ENCODE data around the gene FBXO7.
A peak's percentile ranks its signal among the peaks of the same experiment; 100 is the strongest.

FBXO7 gene

DNA sequence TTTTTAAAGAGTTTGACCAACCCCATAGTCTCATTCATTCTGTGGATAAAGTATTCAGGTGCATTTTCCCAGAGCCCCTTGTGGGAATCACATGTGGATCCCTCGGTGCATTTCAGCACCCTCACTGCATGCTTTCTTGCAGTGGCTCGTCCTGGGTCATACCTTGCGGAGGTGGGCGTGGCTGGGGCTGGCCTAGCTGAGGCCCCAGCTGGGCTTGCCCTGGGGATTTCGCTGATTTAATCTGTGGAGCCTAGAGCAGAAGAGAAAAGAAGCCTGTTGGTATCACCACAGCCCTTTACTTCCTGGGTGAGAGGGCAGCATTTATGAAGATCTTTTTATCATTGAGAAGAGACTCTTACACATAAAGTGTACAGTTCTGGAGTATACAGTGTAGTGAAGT lies 53.1 kb downstream of the FBXO7 start:
- no peak for DNase-seq
- intact Hi-C loops (cut with DNase I): loop anchor here (2.0 to 10.0 kb wide), 3 partner anchors 55 to 457 kb away; partner anchors contain the start of gene FBXO7

DNA sequence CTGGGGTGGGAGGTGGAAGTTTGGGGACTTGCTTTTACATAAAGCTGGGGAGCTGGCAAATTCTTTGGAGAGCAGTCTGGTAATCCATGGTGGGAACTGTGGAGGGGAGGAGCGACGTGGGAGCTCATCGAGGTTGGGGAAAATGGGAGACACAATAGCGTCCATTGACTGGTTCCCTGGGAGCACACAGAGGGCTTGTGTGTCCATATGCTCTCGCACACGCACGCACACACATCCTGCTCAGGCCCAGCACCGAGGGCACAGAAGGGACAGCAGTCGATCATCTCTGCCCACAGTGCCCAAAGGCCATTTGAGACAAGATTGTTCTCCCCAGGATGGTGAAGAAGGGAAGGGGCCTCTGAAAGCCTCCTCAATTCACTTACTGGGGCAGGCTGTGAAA lies 53.7 kb downstream of the FBXO7 start:
- DNase-seq: peak in 39 of 42 donors; percentile 16 to 81 (median 57)
- intact Hi-C loops (cut with DNase I): loop anchor here (2.0 to 10.0 kb wide), 3 partner anchors 56 to 456 kb away; partner anchors contain the start of gene FBXO7

DNA sequence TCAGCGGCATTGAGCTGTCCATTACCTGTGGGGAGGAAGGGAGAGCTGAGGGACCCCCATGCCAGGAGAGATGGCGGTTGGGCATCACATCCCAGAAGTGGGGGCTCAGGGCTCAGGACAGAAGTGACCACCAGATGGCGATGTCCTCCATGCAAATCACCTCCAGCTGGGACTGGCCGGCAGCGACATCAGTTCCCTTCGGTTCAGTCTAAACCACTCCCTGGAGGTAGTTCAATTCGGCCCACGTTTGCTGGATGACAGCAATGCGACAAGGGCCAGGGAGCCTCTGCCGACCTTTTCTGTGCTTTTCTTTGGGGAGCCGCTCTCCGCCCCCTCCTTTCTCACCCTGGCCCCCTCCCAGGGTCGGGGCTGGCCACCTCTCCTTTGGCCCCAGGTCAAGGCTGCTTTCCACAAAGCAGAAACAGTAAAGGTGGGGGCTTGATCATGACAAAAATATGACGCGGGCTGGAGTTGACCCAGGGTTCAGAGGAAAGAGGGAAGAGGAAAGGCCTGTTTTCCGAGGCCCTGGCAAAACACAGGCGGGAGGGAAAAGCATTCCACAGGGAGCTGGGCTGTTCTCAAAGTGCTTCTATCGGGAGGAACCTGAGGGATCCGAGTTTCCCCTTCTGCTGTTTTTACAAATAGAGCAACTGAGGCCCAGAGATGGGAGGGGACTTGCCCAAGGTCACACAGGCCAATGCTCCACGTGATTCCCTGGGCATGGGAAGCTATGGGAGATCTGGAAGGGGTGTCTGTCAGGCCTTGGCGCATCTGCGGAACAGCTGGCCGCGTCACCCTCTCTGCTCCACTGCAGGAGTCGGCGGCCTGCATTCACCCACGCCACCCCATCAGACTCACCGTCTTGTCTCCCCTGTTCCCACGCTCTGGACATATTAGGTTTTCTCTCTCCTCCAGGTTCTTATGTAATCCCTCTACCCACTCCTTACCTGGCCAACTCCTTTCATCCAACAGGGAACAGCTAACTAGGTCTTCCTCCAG lies 54.7 kb downstream of the FBXO7 start:
- DNase-seq: peak; percentile 73 to 95 (median 89)
- intact Hi-C loops (cut with DNase I): loop anchor here (2.0 to 10.0 kb wide), 3 partner anchors 57 to 456 kb away; partner anchors contain the start of gene FBXO7

DNA sequence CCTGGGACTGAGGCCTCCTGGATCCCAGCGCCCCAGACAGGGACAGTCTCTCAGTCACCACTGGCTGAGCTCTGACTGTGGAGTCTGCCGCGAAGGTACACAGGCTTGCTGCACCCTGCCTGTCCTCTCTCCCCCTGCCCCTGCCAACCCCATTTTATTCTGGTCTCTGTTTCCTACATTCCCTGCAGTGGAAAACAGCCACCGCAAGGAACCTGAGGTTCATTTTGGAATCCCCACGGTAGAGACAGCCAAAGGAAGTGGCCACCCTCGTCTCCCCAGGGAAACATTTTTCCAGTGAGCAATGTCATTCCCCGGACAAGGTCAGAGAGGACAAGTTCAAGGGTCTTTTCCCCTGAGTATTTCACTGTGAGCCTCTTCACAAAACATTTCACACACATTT lies 56.6 kb downstream of the FBXO7 start:
- DNase-seq: no peak
- intact Hi-C loops (cut with DNase I): loop anchor here (5.0 kb wide), 1 partner anchor 476 kb away; no protein-coding TSS in a partner anchor

DNA sequence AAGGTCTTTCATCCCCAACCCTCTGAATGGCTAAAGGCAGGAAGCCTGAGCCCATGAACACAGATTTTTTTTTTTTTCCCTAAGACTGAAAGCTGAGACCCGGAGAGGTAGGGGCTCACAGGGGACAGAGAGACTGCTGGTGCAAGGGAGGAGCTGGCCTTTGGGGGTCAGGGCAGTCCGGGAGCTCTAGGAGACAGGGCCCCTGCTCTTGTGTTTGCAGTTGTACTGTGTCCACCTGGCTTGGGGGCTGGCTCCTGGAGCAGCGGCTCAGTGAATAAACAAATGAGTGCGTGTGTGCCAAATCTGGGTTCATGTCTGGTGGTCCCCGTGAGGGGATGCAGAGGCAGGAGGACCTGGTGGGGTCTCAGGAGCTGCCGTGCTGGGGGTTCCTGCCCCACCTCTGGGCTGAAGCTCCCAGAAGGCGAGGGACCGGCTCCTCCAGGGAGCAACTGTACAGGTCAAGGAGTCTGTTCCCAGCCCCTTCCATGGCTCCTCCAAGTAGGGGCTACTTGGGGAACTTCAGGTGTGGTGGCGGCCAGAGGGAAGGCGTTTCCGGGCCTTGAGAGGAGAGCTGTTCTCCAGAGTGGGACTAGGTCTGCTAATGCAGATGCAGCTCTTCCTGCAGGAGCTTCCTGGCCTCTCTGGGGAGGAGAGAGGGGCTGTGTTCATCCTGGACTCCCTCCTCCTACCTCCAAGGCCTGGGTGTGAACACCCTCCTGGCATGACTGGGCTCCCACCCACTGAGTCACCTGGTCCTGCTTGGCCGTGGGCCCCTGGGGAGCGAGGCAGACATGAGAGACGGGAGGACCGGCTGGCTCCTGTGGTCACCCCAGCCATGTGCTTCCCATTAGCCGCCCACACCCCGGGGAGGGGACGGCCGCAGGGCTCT lies 57.6 kb downstream of the FBXO7 start:
- peak in 2 of 42 donors; percentile 23 to 50 for DNase-seq
- intact Hi-C loops (cut with DNase I): loop anchor here (5.0 kb wide), 1 partner anchor 475 kb away; no protein-coding TSS in a partner anchor

DNA sequence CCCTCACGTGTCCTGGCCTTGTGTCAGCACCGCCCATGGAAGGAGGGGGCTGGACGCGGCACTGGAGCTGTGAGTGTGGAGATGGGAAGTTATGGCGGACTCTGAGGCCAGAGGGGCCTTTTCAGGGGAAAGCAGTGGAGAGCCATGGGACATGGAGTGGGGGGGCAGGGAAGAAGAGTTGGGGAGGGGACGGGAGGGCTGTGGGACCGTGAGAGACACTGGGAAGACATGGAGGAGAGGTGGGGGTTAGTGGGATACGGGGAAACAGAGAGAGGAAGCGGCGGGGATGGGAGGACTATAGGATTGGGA lies 58.2 kb downstream of the FBXO7 start:
- no peak for DNase-seq
- intact Hi-C loops (cut with DNase I): loop anchor here (5.0 kb wide), 1 partner anchor 475 kb away; no protein-coding TSS in a partner anchor

DNA sequence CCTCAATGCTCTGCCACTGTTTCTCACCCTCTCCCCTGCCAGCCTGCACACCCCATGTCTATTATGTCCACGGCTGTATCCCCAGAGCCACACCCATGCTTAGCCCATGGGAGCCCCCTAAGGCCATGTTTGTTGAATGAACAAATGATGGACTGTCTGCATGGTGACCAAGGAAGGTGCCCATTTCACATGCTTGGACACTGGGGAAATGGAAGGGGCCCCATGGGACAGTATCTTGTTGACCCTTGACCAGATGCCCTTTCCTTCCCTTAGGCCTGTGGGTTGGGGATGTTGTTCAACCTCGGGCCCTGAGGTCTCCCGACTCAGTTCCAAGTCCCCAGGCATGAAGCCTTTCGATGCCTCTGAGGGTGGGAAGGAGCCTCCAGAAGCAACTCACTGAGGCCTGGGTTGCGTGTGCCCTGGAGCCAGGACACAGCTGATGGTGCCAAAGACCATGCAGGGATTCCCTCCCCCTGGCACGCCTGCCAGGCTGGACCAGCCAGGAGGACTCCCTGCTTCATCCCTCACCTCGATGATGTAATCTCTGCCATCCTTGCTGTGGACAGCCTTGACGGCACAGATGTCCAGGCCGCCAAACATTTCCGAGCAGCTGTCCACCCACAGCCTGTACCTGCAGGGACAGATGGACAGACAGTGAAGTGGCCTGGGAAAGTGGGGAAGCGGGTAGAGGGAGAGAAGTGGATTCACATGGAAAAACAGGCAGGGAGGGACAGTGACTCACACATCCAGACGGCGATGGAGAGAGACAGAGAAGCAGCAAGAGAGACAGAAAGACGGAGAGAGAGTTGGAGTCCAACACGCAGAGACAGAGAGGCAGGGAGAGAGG lies 58.9 kb downstream of the FBXO7 start:
- DNase-seq: no peak

DNA sequence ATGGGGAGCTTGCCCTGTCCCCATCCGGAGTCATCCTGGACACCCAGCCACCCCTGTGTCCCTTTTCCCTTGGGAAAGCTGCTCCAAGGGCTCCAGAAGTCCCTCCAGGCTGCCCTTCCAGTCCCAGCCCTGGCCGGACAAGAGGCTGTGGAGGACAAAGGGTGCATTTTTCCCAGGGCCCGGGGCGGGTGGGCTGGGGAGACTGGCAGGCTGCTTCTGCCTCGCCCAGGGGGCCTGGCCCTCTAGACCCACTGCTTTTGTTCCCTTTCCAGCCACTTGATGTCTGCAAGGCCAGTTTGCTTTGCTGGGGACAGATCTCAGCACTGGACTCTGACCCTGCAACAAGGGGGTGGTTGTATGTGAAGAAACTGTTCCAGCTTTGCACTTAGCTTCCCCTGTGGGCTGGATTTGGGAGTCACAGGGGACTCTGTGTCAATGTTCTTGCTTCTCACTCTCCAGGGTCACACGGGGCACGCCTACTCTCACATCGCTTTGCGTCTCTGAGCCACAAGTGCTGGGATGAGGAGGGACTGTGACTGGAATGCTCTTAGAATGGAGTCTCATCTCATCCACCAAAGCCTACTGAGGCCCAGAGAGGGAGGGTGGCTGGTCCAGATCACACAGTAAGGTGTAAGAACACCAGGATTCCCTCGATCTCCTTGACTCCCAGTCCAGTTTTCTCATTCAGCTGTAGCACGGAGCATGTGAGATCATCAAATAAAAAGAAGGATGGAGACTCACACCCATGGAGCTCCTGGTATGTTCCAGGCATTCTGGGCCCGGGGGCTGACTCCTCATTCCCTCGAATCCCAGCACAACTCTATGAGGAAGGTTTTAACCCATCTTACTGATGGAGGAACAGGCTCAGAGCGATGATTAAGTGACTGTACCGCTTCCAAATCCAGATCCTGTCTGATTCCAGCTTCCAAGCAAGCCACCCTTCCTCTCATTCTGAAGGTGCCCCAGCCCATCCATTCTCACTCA lies 59.9 kb downstream of the FBXO7 start:
- intact Hi-C loops (cut with DNase I): loop anchor here (5.0 kb wide), 1 partner anchor 473 kb away; no protein-coding TSS in a partner anchor
- peak in 1 of 42 donors; percentile 13 for DNase-seq

More for the DNA sequence above, 58.9 kb downstream of the FBXO7 start:
- intact Hi-C loops (cut with DNase I): loop anchor here (5.0 kb wide), 1 partner anchor 474 kb away; no protein-coding TSS in a partner anchor

DNA sequence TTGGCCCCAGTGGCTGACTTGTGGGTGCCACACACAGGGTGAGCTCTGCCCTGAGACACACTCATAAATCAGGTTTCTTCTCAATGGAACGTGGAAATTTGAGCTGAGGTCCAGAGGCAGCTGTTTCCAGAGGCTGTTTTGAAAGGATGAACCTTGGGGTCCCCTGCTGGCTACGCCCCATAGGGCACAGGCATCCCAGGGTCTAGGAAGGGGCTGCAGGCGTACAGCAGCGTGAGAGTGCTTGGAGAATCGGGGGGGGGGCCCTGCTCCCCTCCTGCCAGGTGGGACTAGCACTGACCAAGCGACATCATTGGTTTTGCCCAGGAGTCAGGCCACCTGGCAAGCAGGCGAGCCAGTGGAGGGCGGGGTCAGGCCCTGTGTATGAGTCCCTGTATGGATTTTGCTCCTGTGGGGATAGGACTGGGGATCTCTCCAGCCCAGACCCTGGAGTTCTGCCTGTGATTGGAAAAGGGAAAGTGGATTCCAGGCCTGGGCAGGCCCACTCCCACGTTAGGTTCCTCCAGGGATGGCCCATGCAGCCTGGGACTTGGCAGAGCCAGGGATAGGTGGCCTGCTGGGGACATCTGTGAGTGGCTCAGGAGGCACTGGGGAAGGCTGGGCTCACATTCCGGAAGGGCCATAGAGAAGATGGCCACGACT lies 61.0 kb downstream of the FBXO7 start:
- DNase-seq: no peak
- intact Hi-C loops (cut with DNase I): no loop called here

DNA sequence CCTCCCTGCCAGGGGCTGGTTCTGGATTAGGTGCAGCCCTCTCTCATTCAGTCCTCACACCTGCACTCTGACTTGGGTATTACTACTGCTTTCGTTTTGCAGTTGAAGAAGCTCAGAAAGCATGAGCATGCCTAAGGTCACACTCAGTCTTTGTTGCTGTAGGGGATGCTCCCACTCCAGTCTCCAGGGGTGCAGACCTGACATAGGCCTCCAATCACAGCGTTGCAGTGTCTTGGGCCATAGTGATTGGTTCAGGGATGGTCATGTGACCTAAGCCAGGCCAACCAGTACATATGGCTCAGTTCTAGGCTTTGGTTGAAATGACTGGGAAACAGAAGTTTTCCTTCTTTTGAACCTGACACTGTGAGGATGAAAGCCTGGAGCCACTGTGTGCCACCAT lies 61.7 kb downstream of the FBXO7 start:
- DNase-seq: no peak
- intact Hi-C loops (cut with DNase I): no loop called here

DNA sequence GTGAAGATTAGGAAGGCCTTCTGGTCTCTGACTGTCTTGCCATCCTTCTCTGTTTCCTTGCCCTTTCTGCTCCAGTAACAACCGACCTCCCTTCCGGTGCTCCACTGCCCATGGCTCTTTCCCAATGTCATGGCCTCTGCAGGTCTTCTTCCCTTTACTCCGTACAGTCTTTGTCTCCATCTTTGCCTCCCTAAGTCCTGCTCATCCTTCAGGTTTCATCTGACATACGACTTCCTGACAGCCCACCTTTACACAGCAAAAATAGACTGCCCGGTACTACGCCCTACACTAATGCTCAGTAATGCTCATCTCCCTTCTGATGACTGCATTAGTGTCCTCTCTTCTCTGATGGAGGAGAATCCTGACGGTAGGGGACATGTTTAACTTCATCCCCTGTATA lies 63.9 kb downstream of the FBXO7 start:
- DNase-seq: no peak
- intact Hi-C loops (cut with DNase I): no loop called here

DNA sequence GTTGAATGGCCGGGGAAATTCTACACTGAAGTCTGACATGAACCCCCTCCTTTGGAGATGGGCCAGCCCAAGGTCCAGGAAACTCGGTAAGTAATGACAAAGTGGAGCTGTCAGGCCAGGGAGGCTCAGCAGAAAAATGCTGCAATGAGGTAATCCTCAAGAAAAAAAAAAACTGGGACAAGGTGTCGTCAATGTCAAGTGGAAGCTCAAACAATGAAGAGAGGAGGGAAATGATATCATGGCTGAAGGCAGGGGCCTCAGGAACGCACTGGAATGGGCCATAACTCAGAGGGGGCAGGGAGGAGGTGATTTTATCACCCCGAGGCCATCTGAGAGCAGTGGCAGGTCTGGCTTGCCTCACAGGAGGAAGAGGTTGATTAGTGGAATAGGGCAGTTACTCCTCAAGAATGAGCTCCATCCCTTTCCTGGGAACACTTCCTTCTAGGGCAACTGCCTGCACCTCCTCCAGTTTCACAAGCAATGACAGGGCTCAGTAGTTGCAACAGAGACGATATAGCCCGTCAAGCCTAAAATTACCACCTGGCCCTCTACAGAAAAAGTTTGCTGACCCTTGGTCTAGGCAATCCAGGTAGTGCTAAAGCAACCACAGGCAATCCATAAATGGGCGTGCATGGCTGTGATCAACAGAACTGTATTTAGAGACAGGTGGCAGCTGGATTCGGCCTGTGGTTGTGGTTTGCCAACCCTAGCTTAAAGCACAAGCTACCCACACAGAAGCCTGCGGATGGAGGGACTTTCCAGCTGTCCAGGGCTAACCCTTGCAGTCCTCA lies 65.2 kb downstream of the FBXO7 start:
- DNase-seq: no peak
- intact Hi-C loops (cut with DNase I): no loop called here

DNA sequence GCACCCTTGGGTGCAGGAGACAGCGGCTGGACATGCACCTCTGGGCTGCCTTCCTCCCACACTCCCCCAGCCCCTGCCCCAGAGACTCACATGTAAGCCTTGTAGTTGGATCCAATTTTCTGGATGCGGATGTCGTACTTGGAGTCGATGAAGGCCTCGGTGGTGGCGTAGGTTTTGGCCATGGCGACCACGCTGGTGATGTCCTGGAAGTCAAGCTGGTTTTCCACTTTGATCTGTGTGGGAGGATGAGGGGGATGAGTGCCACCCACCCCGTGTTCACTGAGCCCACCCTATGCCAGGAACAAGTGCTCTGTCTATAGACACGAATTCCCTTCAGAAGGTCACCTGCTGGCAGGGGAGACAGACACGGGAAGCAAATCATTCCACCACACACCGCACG lies 66.9 kb downstream of the FBXO7 start:
- intact Hi-C loops (cut with DNase I): no loop called here
- no peak for DNase-seq

DNA sequence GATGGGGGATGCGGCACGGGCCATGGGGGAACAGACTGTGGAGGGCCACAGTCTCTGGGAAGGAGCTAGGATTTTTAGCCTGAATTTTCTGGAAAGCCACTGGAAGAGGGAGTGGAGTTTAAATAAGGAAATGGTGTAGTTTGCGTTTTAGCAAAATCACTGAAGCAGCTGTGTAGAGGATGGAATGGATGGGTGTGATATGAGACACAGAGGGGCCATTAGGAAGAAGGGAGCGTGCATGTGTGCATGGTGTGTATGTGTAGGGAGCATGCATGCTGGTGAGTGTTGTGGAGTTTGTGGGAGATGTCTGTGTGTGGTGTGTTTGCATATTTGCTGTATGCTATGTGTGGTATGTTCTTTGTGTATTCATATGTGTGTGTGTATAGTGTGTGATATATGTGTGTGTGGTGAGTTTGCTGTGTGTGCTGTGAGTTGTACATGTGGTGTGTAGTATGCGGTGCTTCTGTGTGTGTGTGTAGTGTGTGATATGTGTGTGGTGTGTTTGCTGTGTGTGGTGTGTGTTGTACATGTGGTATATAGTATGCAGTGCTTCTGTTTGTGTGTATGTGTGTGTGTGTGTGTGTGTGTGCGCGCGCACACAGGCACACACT lies 67.6 kb downstream of the FBXO7 start:
- intact Hi-C loops (cut with DNase I): no loop called here
- DNase-seq: no peak

DNA sequence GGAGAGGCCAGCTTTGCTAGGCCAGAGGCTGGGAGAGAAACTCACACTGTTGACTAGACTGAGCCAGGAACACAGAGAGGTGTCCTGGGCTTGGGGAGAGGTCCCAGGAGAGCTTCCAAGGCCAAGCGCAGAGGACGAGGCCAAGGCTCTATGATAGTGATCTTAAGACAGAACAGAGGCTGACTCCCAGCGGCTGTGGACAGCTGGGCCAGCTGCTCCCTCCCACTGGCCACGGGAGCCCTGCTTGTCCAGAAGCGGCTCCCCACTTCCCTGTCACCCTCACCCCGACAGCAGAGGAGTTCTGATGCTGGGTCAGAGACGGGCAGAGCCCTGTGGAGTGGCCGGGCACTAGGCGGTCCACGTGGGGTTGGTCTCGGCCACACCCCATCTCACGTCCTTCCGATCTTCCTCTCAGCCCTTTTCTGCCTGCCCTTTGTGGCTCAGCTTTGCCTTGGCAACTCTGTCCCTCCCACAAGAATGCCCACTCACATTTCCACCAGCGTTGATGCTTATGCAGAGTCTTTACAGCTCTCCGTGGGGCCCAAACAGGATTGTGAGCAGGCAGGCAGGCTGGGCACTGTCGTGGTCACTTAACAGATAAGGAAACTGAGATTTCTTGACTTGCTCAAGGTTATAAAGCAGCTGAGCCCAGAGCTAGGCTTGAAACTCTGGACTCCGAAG lies 68.2 kb downstream of the FBXO7 start:
- DNase-seq: no peak
- intact Hi-C loops (cut with DNase I): no loop called here
